ENCODE measurements around the gene MAP2K7. TPM values are rescaled to one million over a fixed set of nuclear protein-coding genes. Genes with fewer than 3 reads are reported as not detected.

MAP2K7 gene
- total RNA-seq, 4 donors from 2014 or later: 9.9 to 16.2 (median 12.4) TPM

DNA sequence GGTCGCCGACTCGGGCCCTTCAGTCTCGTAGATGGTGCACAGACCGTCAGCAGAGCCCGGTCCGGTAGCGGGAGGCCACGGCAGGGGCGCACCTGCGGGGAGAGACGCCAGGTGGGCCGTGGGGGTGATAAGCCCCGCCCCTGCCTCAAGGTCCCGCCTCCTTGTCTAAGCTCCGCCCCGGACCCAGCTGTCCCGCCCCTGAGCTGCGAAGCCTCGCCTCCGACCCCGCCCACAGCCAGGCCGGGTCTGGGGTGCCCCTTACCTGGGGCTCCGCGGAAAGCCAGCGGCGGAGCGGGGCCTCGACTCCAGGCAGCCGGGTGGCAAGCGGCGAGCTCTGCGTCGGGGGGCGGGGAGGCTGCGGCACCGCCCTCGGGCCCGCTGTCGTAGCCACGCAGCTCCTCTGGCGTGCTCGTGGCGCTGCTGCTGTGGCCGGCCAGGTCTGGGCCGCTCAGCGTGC, 34.2 kb upstream of the MAP2K7 start:
- TF ChIP-seq, protein P1, sequence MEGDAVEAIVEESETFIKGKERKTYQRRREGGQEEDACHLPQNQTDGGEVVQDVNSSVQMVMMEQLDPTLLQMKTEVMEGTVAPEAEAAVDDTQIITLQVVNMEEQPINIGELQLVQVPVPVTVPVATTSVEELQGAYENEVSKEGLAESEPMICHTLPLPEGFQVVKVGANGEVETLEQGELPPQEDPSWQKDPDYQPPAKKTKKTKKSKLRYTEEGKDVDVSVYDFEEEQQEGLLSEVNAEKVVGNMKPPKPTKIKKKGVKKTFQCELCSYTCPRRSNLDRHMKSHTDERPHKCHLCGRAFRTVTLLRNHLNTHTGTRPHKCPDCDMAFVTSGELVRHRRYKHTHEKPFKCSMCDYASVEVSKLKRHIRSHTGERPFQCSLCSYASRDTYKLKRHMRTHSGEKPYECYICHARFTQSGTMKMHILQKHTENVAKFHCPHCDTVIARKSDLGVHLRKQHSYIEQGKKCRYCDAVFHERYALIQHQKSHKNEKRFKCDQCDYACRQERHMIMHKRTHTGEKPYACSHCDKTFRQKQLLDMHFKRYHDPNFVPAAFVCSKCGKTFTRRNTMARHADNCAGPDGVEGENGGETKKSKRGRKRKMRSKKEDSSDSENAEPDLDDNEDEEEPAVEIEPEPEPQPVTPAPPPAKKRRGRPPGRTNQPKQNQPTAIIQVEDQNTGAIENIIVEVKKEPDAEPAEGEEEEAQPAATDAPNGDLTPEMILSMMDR (IDR thresholded peaks at IDR 0.05; ENCODE audit: low read depth): no peak

DNA sequence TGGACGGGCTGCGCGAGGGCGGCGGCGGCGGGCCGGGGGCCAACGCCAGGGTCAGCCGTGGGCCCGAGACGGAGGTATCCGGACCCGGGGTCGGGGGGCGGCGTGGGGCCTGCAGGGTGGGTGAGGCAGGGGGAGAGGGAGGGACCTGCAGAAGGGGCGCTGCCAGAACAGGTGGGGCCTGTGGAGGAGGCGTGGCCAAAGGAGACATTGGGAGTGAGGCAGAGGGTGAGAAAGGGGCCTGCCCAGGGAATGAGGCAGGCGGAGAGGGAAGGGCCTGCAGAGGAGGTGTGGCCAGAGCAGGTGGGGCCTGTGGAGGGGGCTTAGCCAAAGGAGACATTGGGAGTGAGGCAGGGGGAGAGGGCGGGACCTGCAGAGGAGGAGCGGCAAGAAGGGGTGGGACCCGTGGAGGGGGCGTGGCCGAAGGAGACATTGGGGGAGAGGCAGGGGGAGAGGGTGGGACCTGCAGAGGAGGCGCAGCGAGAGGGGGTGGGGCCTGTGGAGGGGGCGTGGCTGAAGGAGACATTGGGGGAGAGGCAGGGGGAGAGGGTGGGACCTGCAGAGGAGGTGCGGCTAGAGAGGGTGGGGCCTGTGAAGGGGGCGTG, 33.7 kb upstream of the MAP2K7 start:
- TF ChIP-seq, protein P1 (IDR thresholded peaks at IDR 0.05; ENCODE audit: low read depth): no peak

DNA sequence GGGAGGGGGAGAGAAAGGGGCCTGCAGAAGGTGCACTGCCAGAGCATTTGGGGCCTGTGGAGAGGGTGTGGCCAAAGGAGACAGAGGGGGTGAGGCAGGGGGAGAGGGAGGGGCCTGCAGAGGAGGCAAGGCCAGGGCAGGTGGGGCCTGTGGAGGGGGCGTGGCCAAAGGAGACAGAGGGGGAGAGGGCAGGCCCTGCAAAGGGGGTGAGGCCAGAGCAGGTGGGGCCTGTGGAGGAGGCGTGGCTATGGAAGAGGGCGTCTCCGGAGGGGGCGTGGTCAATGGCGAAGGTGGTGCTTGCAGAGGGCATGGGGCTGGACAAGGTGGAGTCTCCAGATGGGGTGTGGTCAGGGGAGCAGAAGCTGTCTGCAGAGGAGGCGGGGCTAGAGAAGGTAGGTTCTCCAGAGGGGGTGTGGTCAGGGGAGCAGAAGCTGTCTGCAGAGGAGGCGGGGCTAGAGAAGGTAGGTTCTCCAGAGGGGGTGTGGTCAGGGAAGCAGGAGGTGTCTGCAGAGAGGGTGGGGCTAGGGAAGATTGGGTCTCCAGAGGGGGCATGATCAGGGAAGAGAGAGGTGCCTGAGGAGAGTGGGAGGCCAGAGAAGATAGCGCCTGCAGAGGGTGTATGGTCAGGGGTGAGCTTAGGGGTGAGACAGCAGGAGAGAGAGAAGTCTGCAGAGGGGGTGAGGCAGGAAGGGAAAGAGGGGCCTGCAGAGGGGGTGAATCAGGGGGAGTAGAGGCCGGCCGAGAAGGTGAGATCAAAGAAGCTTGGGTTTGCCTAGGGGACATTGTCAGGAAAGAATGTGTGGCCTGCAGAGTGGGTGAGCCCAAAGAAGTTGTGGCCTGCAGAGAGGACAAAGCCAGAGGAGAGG, 32.9 kb upstream of the MAP2K7 start:
- TF ChIP-seq, protein P1 (IDR thresholded peaks at IDR 0.05; ENCODE audit: low read depth): no peak

DNA sequence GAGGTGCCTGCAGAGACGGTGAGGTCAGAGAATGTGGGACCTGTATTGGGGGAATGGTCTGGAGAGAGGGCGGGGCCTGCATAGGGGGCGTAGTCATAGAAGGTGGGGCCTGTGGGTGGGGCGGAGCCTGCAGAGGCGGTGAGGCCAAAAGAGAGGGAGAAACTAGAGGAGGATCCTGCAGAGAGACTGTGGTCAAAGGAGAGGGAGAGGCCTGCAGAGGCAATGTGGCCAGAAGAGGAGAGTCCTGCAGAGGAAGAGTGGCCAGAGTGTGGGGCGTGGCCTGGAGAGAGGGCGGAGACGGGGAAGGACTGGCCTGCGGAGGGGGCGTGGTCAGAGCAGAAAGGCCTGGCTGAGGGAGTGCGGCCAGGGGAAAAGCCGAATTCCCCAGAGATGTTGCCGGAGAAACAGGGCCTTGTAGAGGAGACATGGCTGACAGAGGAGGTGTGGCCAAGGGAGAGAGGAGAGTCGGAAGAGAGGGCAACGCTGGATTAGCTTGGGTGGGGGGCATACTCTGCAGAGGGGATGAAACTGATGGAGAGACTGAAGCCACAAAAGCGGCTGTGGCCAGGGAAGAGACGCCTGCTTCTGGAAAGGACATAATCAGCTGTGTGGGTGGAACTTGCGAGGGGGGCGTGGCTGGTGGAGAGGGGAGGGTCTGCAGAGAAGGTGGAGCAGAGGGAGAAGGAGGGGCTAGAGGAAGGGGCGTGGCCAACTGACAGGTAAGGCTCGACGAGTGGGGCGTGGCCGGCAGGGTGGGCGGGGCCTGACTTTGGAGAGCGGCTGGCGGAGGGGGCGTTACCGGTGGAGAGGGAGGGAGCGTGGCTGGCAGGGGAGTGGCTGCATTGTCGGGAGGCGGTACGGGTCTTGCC, 32.0 kb upstream of the MAP2K7 start:
- TF ChIP-seq, protein P1 (IDR thresholded peaks at IDR 0.05; ENCODE audit: low read depth): no peak

DNA sequence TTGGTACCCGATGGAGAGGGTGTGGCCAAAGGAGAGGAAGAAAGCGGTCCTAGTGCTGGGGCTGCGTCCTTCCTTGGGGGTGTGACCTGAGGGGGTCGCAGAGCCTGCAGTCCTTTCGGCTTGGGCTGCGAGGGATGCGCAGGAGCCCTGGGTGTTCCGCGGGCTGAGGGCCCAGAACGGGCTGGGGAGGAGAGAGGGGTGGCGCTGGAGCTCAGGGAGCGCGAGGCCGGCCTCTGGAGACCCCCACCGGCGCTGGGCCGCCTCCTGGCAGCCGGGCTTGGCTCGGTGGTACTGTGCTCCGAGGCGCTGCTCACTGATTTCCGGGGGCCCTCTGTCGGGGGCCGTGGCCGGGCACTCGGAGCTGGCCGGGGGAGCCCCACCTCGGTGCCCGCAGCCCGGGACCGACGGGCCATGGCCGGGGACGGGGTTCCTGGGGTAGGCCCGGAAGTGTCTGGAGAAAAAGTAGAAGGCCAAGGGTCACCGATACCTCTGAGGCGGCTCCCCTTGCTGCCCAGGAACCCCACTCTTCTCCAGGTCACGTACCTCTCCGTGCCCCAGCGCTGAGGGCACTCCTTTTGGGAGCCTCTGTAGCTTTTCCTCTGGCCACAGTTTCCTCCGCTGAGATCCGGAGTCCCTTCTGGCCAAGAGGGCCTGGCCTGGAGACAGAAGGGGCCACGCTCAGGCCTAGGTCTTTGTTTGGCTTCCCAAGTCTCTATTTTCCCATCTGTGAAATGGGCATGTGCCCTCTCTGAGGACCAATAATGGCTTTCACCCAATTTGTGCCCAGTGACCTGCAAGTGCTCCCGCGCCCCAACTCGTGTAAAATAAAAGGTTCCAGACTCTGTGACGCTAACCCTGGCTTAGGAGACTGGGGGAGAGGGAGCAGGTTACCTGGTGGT, 31.1 kb upstream of the MAP2K7 start:
- TF ChIP-seq, protein P1 (IDR thresholded peaks at IDR 0.05; ENCODE audit: low read depth): no peak

DNA sequence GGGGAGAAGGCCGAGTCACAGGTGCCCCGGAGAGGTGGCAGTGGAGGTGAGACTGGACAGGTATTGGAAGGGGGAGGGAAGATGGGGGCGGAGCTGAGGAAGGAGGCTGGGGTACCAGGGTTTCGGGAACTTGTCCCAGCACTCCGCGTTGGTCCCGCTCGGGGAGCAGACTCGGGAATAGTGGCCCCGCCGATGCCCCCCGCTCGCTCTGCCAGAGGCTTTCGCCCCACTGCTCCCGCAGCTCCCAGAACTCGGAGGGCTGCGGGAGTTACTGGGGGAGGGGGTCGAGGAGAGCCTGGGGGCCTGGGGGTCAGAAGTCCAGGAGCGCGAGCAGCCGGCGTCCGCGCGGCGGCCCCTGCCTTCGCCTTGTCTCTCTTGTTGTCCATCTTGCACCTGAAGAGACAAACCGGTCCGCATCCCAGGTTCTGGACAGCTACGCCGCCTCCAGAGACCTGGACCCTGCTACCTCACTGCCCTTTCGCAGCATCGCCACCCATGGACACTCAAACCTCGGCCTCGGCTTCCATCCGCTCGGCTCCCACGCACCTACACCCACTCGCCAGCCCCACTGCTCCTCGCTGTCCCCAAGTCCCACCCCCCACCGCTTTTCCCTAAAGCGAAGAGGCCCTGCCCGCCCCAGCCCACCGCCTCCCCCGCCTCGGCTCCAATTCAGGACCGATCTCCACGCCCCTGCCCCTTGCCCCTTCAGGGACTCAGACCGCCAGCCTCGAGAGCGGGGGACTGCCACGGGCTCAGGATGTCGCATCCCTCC, 30.2 kb upstream of the MAP2K7 start:
- TF ChIP-seq, protein P1 (IDR thresholded peaks at IDR 0.05; ENCODE audit: low read depth): no peak

Data from subcutaneous adipose tissue (tissue), 4 donors.